Liver (tissue), 9 donors: Measurements from ENCODE around the gene ANKRD2. TPM values are rescaled to one million over a fixed set of nuclear protein-coding genes. Genes with fewer than 3 reads are reported as not detected.

Source experiments
- DNase-seq: peaks from one replicate; pipeline ENCODE4 v3.0.0-alpha.2; 2017; ENCODE audit warnings: low spot score
- H3K27ac ChIP-seq, 2 donors: one replicate each; pipeline ENCODE4 v1.7.0; 2013; ENCODE audit warnings: inconsistent platforms in 2 of 2, low read length in 2 of 2, control low read depth in 1 of 2, low read depth in 1 of 2, mild to moderate bottlenecking in 1 of 2
- H3K27me3 ChIP-seq, 4 donors: one replicate each; pipeline versions ENCODE4 v1.6.1 to v1.7.0; 2013; ENCODE audit warnings: low read length in 3 of 4, inconsistent platforms in 1 of 4, mild to moderate bottlenecking in 1 of 4, moderate library complexity in 1 of 4; ENCODE audit not compliant: control insufficient read depth in 4 of 4, insufficient read depth in 4 of 4
- H3K36me3 ChIP-seq, 4 donors: one replicate each; pipeline versions ENCODE4 v1.6.1 to v1.7.0; 2013; ENCODE audit warnings: low read length in 3 of 4, mild to moderate bottlenecking in 3 of 4, low read depth in 1 of 4, moderate library complexity in 1 of 4; ENCODE audit not compliant: control insufficient read depth in 4 of 4, insufficient read depth in 3 of 4
- H3K4me1 ChIP-seq, 4 donors: one replicate each; pipeline versions ENCODE4 v1.6.1 to v1.7.0; 2013; ENCODE audit warnings: low read length in 3 of 4, mild to moderate bottlenecking in 3 of 4, moderate library complexity in 1 of 4; ENCODE audit not compliant: control insufficient read depth in 4 of 4, insufficient read depth in 4 of 4
- H3K4me3 ChIP-seq, 3 donors: one replicate each; pipeline versions ENCODE4 v1.6.1 to v1.7.0; 2013; ENCODE audit warnings: low read length in 3 of 3, control low read depth in 1 of 3, low read depth in 1 of 3, mild to moderate bottlenecking in 1 of 3
- H3K9ac ChIP-seq, 2 donors: one replicate each; pipeline ENCODE4 v1.7.0; 2013; ENCODE audit warnings: low read length in 2 of 2, mild to moderate bottlenecking in 2 of 2, moderate library complexity in 2 of 2, control low read depth in 1 of 2, low read depth in 1 of 2
- H3K9me3 ChIP-seq, 4 donors: one replicate each; pipeline versions ENCODE4 v1.6.1 to v1.7.0; 2013; ENCODE audit warnings: low read length in 3 of 4; ENCODE audit not compliant: control insufficient read depth in 4 of 4
- EGR1 ChIP-seq, 2 donors: IDR thresholded peaks; 2 replicates each; pipeline ENCODE4 v1.6.1; 2016 to 2018; ENCODE audit warnings: antibody characterized with exemption in 2 of 2, low read depth in 2 of 2
- FOXA1 ChIP-seq: IDR thresholded peaks from 2 replicates; pipeline ENCODE4 v1.6.1; 2016; ENCODE audit warnings: antibody characterized with exemption
- FOXA2 ChIP-seq: IDR thresholded peaks from 2 replicates; pipeline ENCODE4 v1.6.1; 2016; ENCODE audit warnings: antibody characterized with exemption
- GABPA ChIP-seq, 2 donors: IDR thresholded peaks in 1 of 2; conservative IDR thresholded peaks in 1 of 2; 2 replicates each; pipeline ENCODE4 v1.6.1; 2016; ENCODE audit warnings: antibody characterized with exemption in 2 of 2, mild to moderate bottlenecking in 1 of 2, moderate library complexity in 1 of 2
- HNF4A ChIP-seq, 2 donors: conservative IDR thresholded peaks; 2 replicates each; pipeline ENCODE4 v1.6.1; 2016; ENCODE audit warnings: antibody characterized with exemption in 2 of 2, mild to moderate bottlenecking in 2 of 2
- HNF4G ChIP-seq: IDR thresholded peaks from 2 replicates; pipeline ENCODE4 v1.6.1; 2016; ENCODE audit warnings: antibody characterized with exemption
- JUND ChIP-seq, 2 donors: IDR thresholded peaks; 2 replicates each; pipeline ENCODE4 v1.6.1; 2016; ENCODE audit warnings: antibody characterized with exemption in 2 of 2
- NR2F2 ChIP-seq: IDR thresholded peaks from 2 replicates; pipeline ENCODE4 v1.6.1; 2016; ENCODE audit warnings: antibody characterized with exemption
- RAD21 ChIP-seq, 2 donors: IDR thresholded peaks; 2 replicates each; pipeline ENCODE4 v1.6.1; 2016; ENCODE audit warnings: antibody characterized with exemption in 2 of 2, mild to moderate bottlenecking in 2 of 2
- RXRA ChIP-seq, 2 donors: IDR thresholded peaks; 2 replicates each; pipeline ENCODE4 v1.6.1; 2017 to 2018; ENCODE audit warnings: antibody characterized with exemption in 2 of 2, mild to moderate bottlenecking in 1 of 2
- SP1 ChIP-seq: IDR thresholded peaks from 2 replicates; pipeline ENCODE4 v1.6.1; 2018; ENCODE audit warnings: antibody characterized with exemption, mild to moderate bottlenecking
- TAF1 ChIP-seq: conservative IDR thresholded peaks from 2 replicates; pipeline ENCODE4 v1.6.1; 2016; ENCODE audit warnings: antibody characterized with exemption, mild to moderate bottlenecking
- YY1 ChIP-seq: IDR thresholded peaks from 2 replicates; pipeline ENCODE4 v1.6.1; 2016; ENCODE audit warnings: antibody characterized with exemption, mild to moderate bottlenecking
- ZBTB33 ChIP-seq: IDR thresholded peaks from 2 replicates; pipeline ENCODE4 v1.6.1; 2016; ENCODE audit warnings: antibody characterized with exemption
- WGBS: extraction: QIAGEN DNeasy Blood & Tissue Kit; methylation state at CpG from one replicate; pipeline ENCODE4 v1.1.7; 2013; 5-methylcytosine and 5-hydroxymethylcytosine counted together
- polyA plus RNA-seq, 2 donors: library from polyadenylated mRNA; stranded (reverse) in 1 of 2; unstranded in 1 of 2; fragments of 200-250 nt in 1 of 2; fragments of >200 nt in 1 of 2; fragmentation: Nextera tagmentation in 1 of 2; extraction: Ambion mirVana in 1 of 2; gene quantifications; one replicate each; pipeline versions ENCODE4 v1.2.1 to v1.2.3, GENCODE V29; 2013 to 2015
- total RNA-seq, 2 donors: library from RNA; depleted of rRNA; stranded (reverse); fragments of >200 nt; gene quantifications; one replicate each; pipeline ENCODE4 v1.2.3, GENCODE V29; 2014
- TF ChIP-seq, protein P1 (sequence below): fragments of 150-350 bp; IDR thresholded peaks from 2 replicates; pipeline ENCODE4 v1.5.1; 2017; ENCODE audit warnings: improper control_type of control experiment, low read depth, low read length; ENCODE audit not compliant: missing input control
- TF ChIP-seq, protein P2 (sequence below): IDR thresholded peaks from 2 replicates; pipeline ENCODE4 v1.6.1; 2016; ENCODE audit warnings: antibody characterized with exemption
- TF ChIP-seq, protein P3 (sequence below): IDR thresholded peaks from 2 replicates; pipeline ENCODE4 v1.6.1; 2016; ENCODE audit warnings: antibody characterized with exemption, mild to moderate bottlenecking
- TF ChIP-seq, protein P4 (sequence below): IDR thresholded peaks from 2 replicates; pipeline ENCODE4 v1.6.1; 2016; ENCODE audit warnings: antibody characterized with exemption
- donor health status: healthy.
- donor health status: healthy.
- donor health status: healthy.
- donor health status: healthy.
- donor health status: healthy.

ANKRD2 gene
- total and polyA plus RNA-seq, 4 donors: not detected

DNA sequence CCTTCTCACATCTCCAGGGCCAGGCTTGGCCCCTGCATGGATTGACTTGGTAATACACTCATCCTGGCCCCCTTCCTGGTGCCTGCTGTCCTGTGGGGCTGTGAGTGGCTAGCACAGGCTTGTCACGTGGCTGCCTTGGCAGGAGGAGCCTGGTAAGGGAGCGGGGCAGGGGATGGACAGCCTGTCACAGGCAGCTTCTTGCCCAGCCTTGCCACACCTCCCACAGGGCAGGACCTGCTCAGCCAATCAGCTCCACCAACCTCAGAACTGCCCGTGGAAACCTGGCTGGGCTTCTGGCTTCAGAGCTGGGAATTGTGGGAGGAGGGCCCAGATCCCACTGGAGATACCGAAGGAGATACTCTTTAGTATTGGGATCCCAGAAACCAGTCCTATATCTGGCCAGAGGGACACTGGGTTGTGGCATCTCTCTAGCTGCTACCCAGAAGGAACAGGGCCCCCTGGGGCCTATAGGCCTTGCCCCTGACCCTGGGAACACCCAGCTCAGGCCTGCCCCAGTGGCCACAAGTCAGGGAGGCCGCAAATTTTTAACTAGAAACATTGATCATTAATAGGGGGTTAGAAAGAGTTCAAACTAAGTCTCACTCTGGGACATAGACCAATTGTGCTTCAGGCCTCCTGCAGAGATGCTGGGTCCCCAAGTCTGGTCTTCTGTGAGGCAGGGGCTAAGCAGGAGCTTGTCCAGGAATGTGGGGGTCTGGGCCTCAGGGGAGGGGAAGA, 11.7 kb downstream of the ANKRD2 start, which contains the start of gene HOGA1:
HOGA1 (plus strand) TSS at position 330 of the 738 bp plus-strand sequence; CDS start at position 645, 315 bp downstream.
- H3K27me3 ChIP-seq: no peaks in the 10 kb centered on the region
- H3K27ac ChIP-seq: peak within 1 kb of the TSS; percentile 87 to 89
- H3K9me3 ChIP-seq: no peaks in the 10 kb centered on the region
- no peaks in the 10 kb centered on the region for H3K36me3 ChIP-seq
- TF ChIP-seq, protein P1, sequence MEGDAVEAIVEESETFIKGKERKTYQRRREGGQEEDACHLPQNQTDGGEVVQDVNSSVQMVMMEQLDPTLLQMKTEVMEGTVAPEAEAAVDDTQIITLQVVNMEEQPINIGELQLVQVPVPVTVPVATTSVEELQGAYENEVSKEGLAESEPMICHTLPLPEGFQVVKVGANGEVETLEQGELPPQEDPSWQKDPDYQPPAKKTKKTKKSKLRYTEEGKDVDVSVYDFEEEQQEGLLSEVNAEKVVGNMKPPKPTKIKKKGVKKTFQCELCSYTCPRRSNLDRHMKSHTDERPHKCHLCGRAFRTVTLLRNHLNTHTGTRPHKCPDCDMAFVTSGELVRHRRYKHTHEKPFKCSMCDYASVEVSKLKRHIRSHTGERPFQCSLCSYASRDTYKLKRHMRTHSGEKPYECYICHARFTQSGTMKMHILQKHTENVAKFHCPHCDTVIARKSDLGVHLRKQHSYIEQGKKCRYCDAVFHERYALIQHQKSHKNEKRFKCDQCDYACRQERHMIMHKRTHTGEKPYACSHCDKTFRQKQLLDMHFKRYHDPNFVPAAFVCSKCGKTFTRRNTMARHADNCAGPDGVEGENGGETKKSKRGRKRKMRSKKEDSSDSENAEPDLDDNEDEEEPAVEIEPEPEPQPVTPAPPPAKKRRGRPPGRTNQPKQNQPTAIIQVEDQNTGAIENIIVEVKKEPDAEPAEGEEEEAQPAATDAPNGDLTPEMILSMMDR: no peak
- TF ChIP-seq JUND (IDR thresholded peaks at IDR 0.05) (peak in 1 of 2 donors; percentile 56), GABPA (IDR thresholded peaks at IDR 0.05 in 1 of 2, conservative IDR thresholded peaks at IDR 0.05 in 1 of 2) (no peak), FOXA2 (peak; percentile 16), HNF4G (no peak), YY1 (peak; percentile 74), TAF1 (peak; percentile 61), HNF4A (conservative IDR thresholded peaks at IDR 0.05) (peak; percentile 52 to 65), RXRA (IDR thresholded peaks at IDR 0.05) (peak; percentile 75 to 87), NR2F2 (no peak), FOXA1 (peak; percentile 33), RAD21 (IDR thresholded peaks at IDR 0.05) (peak in 1 of 2 donors; percentile 30), ZBTB33 (no peak), EGR1 (IDR thresholded peaks at IDR 0.05; ENCODE audit: low read depth in 2 of 2) (peak; percentile 28 to 62), SP1 (peak; percentile 92)
- TF ChIP-seq, protein P2, sequence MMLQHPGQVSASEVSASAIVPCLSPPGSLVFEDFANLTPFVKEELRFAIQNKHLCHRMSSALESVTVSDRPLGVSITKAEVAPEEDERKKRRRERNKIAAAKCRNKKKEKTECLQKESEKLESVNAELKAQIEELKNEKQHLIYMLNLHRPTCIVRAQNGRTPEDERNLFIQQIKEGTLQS: peak; percentile 44
- TF ChIP-seq, protein P3, sequence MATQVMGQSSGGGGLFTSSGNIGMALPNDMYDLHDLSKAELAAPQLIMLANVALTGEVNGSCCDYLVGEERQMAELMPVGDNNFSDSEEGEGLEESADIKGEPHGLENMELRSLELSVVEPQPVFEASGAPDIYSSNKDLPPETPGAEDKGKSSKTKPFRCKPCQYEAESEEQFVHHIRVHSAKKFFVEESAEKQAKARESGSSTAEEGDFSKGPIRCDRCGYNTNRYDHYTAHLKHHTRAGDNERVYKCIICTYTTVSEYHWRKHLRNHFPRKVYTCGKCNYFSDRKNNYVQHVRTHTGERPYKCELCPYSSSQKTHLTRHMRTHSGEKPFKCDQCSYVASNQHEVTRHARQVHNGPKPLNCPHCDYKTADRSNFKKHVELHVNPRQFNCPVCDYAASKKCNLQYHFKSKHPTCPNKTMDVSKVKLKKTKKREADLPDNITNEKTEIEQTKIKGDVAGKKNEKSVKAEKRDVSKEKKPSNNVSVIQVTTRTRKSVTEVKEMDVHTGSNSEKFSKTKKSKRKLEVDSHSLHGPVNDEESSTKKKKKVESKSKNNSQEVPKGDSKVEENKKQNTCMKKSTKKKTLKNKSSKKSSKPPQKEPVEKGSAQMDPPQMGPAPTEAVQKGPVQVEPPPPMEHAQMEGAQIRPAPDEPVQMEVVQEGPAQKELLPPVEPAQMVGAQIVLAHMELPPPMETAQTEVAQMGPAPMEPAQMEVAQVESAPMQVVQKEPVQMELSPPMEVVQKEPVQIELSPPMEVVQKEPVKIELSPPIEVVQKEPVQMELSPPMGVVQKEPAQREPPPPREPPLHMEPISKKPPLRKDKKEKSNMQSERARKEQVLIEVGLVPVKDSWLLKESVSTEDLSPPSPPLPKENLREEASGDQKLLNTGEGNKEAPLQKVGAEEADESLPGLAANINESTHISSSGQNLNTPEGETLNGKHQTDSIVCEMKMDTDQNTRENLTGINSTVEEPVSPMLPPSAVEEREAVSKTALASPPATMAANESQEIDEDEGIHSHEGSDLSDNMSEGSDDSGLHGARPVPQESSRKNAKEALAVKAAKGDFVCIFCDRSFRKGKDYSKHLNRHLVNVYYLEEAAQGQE: peak; percentile 63
- TF ChIP-seq, protein P4, sequence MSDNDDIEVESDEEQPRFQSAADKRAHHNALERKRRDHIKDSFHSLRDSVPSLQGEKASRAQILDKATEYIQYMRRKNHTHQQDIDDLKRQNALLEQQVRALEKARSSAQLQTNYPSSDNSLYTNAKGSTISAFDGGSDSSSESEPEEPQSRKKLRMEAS: peak; percentile 60
- 23% methylated on average over 5 of the region's 5 CpGs for WGBS
- H3K9ac ChIP-seq: peak within 1 kb of the TSS in 1 of 2 donors; percentile 78
- H3K4me3 ChIP-seq: peak within 1 kb of the TSS; percentile 16 to 56 (median 33)
- DNase-seq: peak; percentile 72
- peaks cover 7 to 52% (median 35%) of the 10 kb centered on the region in 4 donors for H3K4me1 ChIP-seq
